Medulla oblongata (tissue), 1 donor: ENCODE data around the gene KRTAP1-3.
"Not testable (repeated sequence)": the region's sequence is repeated elsewhere in the genome, so short reads cannot be mapped to it uniquely, and the experiment has no call there.

Experiments used
- DNase-seq: peaks from one replicate; pipeline ENCODE4 v3.0.0-alpha.2; 2015; ENCODE audit errors: extremely low spot score

The KRTAP1-3 gene

GRCh38 chr17:41034346-41034935 is at the start of gene KRTAP1-3:
Gene KRTAP1-3 (minus strand): TSS chr17:41034874. CDS start chr17:41034821, 53 bp downstream.
- DNase-seq, result not testable (repeated sequence)

GRCh38 chr17:41084100-41084856 is 49.6 kb upstream of the KRTAP1-3 start, which contains the start of gene KRTAP4-7:
Gene KRTAP4-7 (plus strand): TSS chr17:41084150. CDS start chr17:41084207, 57 bp downstream.
- DNase-seq, result not testable (repeated sequence)

GRCh38 chr17:41083427-41083826 is 48.8 kb upstream of the KRTAP1-3 start:
- not testable (repeated sequence) for DNase-seq

- no peak for DNase-seq
Measured at GRCh38 chr17:41082626-41083025, 48.0 kb upstream of the KRTAP1-3 start.

- DNase-seq, result no peak
Measured at GRCh38 chr17:41076788-41077187, 42.1 kb upstream of the KRTAP1-3 start.

GRCh38 chr17:41073676-41074075 is 39.0 kb upstream of the KRTAP1-3 start:
- DNase-seq, result no peak

- DNase-seq, result no peak
Measured at GRCh38 chr17:41071606-41072360, 37.1 kb upstream of the KRTAP1-3 start.

- no peak for DNase-seq
Measured at GRCh38 chr17:41069031-41069430, 34.4 kb upstream of the KRTAP1-3 start.

GRCh38 chr17:41067281-41067680 is 32.6 kb upstream of the KRTAP1-3 start:
- no peak for DNase-seq

GRCh38 chr17:41065829-41066624 is 31.4 kb upstream of the KRTAP1-3 start, which contains the start of gene KRTAP2-4:
Gene KRTAP2-4 (minus strand): TSS chr17:41065879. CDS start chr17:41065845, 34 bp downstream.
- no peak for DNase-seq

- not testable (repeated sequence) for DNase-seq
Measured at GRCh38 chr17:41065016-41065689, 30.5 kb upstream of the KRTAP1-3 start.

GRCh38 chr17:41064301-41064700 is 29.6 kb upstream of the KRTAP1-3 start:
- no peak for DNase-seq

- DNase-seq, result no peak
Measured at GRCh38 chr17:41063449-41063848, 28.8 kb upstream of the KRTAP1-3 start.

- no peak for DNase-seq
Measured at GRCh38 chr17:41061964-41062363, 27.3 kb upstream of the KRTAP1-3 start.

GRCh38 chr17:41060052-41060604 is 25.5 kb upstream of the KRTAP1-3 start, which contains the start of gene KRTAP2-3:
Gene KRTAP2-3 (minus strand): TSS chr17:41060114. CDS start chr17:41060050, 64 bp downstream.
- no peak for DNase-seq

- DNase-seq, result not testable (repeated sequence)
Measured at GRCh38 chr17:41059276-41060051, 24.8 kb upstream of the KRTAP1-3 start.

- no peak for DNase-seq
Measured at GRCh38 chr17:41058741-41059140, 24.1 kb upstream of the KRTAP1-3 start.

- no peak for DNase-seq
Measured at GRCh38 chr17:41057547-41057946, 22.9 kb upstream of the KRTAP1-3 start.

GRCh38 chr17:41055130-41055529 is 20.5 kb upstream of the KRTAP1-3 start, which contains the start of gene KRTAP2-2:
Gene KRTAP2-2 (minus strand): TSS chr17:41055230. CDS start chr17:41055211, 19 bp downstream.
- DNase-seq, result not testable (repeated sequence)
